ENCODE results near the gene TBC1D5. TPM values are rescaled to one million over a fixed set of nuclear protein-coding genes. Genes with fewer than 3 reads are reported as not detected.

The TBC1D5 gene
- total RNA-seq, 1 experiment from 2014 or later, result 43.3 TPM

DNA sequence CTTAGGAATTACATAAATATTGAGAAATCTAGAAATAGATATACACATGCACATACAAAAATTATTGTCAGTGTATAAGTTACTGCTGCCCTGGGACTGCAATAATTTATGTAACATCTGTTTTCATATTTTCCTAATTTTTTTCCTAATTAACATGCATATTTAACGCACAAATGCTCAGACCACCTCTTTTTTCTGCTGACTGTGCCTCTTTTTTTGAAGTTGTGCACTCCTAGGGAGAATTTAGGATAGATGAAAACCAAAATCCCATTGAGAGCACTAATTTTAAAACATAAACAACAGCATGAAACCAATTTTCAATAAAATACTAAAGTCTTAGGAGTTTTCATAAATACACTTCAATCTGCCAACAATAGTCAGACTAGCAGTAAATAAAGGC lies 154.0 kb downstream of the TBC1D5 start:
- no peaks in the 10 kb centered on the region for H3K9me3 Mint-ChIP-seq (ENCODE audit: unreplicated experiment)
- no peak for DNase-seq (ENCODE audit: unreplicated experiment)
- H3K4me1 Mint-ChIP-seq (ENCODE audit: insufficient read depth, unreplicated experiment), result no peaks in the 10 kb centered on the region
- intact Hi-C loops (cut with micrococcal nuclease), result no loop called here
- TF ChIP-seq, protein P1, sequence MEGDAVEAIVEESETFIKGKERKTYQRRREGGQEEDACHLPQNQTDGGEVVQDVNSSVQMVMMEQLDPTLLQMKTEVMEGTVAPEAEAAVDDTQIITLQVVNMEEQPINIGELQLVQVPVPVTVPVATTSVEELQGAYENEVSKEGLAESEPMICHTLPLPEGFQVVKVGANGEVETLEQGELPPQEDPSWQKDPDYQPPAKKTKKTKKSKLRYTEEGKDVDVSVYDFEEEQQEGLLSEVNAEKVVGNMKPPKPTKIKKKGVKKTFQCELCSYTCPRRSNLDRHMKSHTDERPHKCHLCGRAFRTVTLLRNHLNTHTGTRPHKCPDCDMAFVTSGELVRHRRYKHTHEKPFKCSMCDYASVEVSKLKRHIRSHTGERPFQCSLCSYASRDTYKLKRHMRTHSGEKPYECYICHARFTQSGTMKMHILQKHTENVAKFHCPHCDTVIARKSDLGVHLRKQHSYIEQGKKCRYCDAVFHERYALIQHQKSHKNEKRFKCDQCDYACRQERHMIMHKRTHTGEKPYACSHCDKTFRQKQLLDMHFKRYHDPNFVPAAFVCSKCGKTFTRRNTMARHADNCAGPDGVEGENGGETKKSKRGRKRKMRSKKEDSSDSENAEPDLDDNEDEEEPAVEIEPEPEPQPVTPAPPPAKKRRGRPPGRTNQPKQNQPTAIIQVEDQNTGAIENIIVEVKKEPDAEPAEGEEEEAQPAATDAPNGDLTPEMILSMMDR (IDR thresholded peaks at IDR 0.05; ENCODE audit: unreplicated experiment), result no peak
- H3K27ac Mint-ChIP-seq (ENCODE audit: low read depth, unreplicated experiment), result no peak overlapping the region
- H3K27me3 Mint-ChIP-seq (ENCODE audit: insufficient read depth, unreplicated experiment), result no peaks in the 10 kb centered on the region
- no TSS peak for BruUV-seq (replicated peaks)
- no peaks in the 10 kb centered on the region for H3K36me3 Mint-ChIP-seq (ENCODE audit: insufficient read depth, unreplicated experiment)
- ChIA-PET POLR2A (no interaction called here), CTCF (no interaction called here)
- no peak overlapping the region for H3K4me3 Mint-ChIP-seq (ENCODE audit: unreplicated experiment)

DNA sequence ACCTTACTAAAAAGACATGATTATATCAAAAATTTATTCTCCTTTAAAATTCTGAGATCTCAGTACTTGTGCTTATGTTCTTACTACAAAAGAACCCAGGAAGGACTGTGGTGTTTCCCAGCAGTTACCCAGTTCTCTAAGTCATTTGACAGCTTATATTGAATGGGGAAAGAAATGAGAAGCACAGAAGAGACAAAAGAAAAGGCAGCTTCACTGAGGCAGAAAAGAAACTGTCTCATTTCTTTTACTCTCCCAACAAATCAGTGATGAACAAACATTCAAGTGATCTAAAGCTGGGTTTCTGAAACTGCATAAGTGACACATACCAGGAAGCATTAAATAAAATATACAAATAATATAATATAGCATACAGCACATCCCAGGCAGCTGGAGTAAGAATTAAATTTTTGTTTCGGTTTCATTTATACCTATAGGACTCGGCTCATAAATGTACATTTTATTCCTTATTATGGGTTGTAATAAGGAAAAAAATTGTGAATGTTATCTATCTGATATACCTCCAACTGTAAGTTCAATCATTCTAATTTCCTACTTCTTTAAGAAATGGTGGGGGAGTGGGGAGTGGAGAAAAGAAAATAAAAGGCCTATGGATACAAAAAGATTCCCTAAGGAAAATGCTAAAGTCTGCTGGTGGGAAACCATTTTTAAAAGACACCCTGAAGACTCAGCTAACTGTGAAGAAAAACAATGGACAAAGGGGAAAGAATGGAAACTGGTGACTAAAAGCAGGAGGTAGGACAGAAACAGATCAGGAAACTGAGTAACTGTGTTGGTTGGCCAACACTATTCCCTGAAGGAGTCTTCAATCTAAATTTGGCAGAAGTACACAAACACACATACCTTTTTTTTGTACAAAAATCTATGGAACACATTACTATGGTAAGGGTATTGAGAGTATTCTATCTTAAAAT lies 156.8 kb downstream of the TBC1D5 start:
- CTCF ChIA-PET, result interaction anchor here (1.5 kb wide), 1 partner anchor 10 kb away, joined by 3 read pairs; no protein-coding TSS in a partner anchor
- intact Hi-C loops (cut with micrococcal nuclease), result no loop called here

DNA sequence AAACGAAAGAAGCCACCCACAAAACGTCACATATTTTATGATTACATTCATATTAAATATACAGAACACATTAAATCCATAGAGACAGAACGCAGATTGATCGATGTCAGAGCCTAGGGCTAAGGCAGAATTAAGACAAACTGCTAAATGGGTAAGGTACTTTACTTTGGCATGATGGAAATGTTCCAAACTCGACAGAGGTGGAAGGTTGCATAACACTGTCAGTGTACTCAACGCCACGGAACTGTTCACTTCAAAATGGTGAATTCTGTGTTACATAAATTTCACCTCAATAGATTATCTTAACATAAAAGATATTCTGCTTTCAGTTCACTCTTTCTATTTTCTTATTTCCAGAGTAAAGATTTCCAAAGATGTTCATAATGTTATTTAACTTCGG lies 158.4 kb downstream of the TBC1D5 start:
- no peaks in the 10 kb centered on the region for H3K9me3 Mint-ChIP-seq (ENCODE audit: unreplicated experiment)
- H3K27ac Mint-ChIP-seq (ENCODE audit: low read depth, unreplicated experiment), result no peak overlapping the region
- TF ChIP-seq, protein P1 (IDR thresholded peaks at IDR 0.05; ENCODE audit: unreplicated experiment), result no peak
- CTCF ChIA-PET, result no interaction called here
- no TSS peak for BruUV-seq (replicated peaks)
- DNase-seq (ENCODE audit: unreplicated experiment), result no peak
- H3K36me3 Mint-ChIP-seq (ENCODE audit: insufficient read depth, unreplicated experiment), result no peaks in the 10 kb centered on the region
- POLR2A ChIA-PET, result interaction anchor here (0.6 kb wide), 1 partner anchor 21 kb away, joined by 4 read pairs; no protein-coding TSS in a partner anchor
- H3K27me3 Mint-ChIP-seq (ENCODE audit: insufficient read depth, unreplicated experiment), result no peaks in the 10 kb centered on the region
- intact Hi-C loops (cut with micrococcal nuclease), result loop anchor here (5.0 kb wide), 1 partner anchor 53 kb away; no protein-coding TSS in a partner anchor
- no peaks in the 10 kb centered on the region for H3K4me1 Mint-ChIP-seq (ENCODE audit: insufficient read depth, unreplicated experiment)
- no peak overlapping the region for H3K4me3 Mint-ChIP-seq (ENCODE audit: unreplicated experiment)

More for the DNA sequence above, 156.8 kb downstream of the TBC1D5 start:
- H3K4me3 Mint-ChIP-seq (ENCODE audit: unreplicated experiment), result no peak overlapping the region
- H3K36me3 Mint-ChIP-seq (ENCODE audit: insufficient read depth, unreplicated experiment), result no peaks in the 10 kb centered on the region
- POLR2A ChIA-PET, result no interaction called here
- DNase-seq (ENCODE audit: unreplicated experiment), result no peak
- no peak overlapping the region for H3K27ac Mint-ChIP-seq (ENCODE audit: low read depth, unreplicated experiment)
- H3K27me3 Mint-ChIP-seq (ENCODE audit: insufficient read depth, unreplicated experiment), result no peaks in the 10 kb centered on the region
- TF ChIP-seq, protein P1 (IDR thresholded peaks at IDR 0.05; ENCODE audit: unreplicated experiment), result no peak
- no peaks in the 10 kb centered on the region for H3K4me1 Mint-ChIP-seq (ENCODE audit: insufficient read depth, unreplicated experiment)
- H3K9me3 Mint-ChIP-seq (ENCODE audit: unreplicated experiment), result no peaks in the 10 kb centered on the region
- BruUV-seq (replicated peaks), result no TSS peak

DNA sequence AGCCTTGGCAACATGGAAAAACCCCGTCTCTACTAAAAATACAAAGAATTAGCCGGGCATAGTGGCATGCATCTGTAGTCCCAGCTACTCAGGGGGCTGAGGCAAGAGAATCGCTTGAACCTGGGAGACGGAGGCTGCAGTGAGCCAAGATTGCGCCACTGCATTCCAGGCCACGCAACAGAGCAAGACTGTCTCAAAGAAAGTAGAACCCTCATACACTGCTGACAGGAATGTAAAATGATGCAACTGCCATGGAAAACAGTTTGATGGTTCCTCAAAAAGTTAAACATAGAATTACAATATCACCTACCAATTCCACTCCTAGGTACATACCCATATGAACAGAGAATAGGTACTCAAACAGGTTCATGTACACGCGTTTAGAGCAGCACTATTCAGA lies 158.9 kb downstream of the TBC1D5 start:
- BruUV-seq (replicated peaks), result no TSS peak
- intact Hi-C loops (cut with micrococcal nuclease), result loop anchor here (5.0 kb wide), 1 partner anchor 54 kb away; no protein-coding TSS in a partner anchor
- no peaks in the 10 kb centered on the region for H3K9me3 Mint-ChIP-seq (ENCODE audit: unreplicated experiment)
- peak; percentile 80 for DNase-seq (ENCODE audit: unreplicated experiment)
- ChIA-PET POLR2A (no interaction called here), CTCF (no interaction called here)
- H3K4me1 Mint-ChIP-seq (ENCODE audit: insufficient read depth, unreplicated experiment), result peaks cover 1% of the 10 kb centered on the region
- H3K36me3 Mint-ChIP-seq (ENCODE audit: insufficient read depth, unreplicated experiment), result no peaks in the 10 kb centered on the region
- H3K4me3 Mint-ChIP-seq (ENCODE audit: unreplicated experiment), result no peak overlapping the region
- TF ChIP-seq, protein P1 (IDR thresholded peaks at IDR 0.05; ENCODE audit: unreplicated experiment), result no peak
- H3K27ac Mint-ChIP-seq (ENCODE audit: low read depth, unreplicated experiment), result no peak overlapping the region
- H3K27me3 Mint-ChIP-seq (ENCODE audit: insufficient read depth, unreplicated experiment), result no peaks in the 10 kb centered on the region
